ENCODE measurements around the gene BMP7. TPM values are rescaled to one million over a fixed set of nuclear protein-coding genes. Genes with fewer than 3 reads are reported as not detected.

BMP7 gene
- total and polyA plus RNA-seq, 9 of the 15 experiments (the other 6 are each of a cell fraction or from before 2014, with no cell fraction given), result 0.18 TPM; not detected in 8

DNA sequence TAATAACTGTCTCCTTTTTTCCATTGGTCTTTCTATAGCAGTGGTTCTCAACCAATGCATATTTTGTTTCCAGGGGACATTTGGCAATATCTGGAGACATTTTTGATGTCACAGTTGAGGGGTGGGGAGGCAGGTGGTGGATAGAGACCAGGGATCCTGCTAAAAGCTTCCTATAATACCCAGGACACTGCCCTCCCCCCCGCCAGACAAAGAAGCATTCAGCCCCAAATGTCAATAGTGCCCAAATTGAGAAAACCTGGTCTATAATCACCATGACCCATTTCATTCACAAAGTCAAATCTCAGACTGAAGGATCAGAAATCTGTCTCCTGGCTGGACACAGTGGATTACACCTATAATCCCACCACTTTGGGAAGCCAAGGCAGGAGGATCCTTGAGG is 128.8 kb downstream of the BMP7 start:
- H3K27me3 ChIP-seq (ENCODE audit: control insufficient read depth in 2 of 2, insufficient read depth in 2 of 2, low read length in 2 of 2), result peaks cover 27 to 47% of the 10 kb centered on the region in 2 experiments
- FAIRE-seq, result no peak
- no peaks in the 10 kb centered on the region for H3K9me1 ChIP-seq (ENCODE audit: control insufficient read depth, insufficient read depth, low read length)
- H3K27ac ChIP-seq (ENCODE audit: extremely low read depth, low read depth, low read length), result no peak overlapping the region
- ChIA-PET POLR2A (interaction anchor here (0.7 kb wide), 1 partner anchor 218 kb away, joined by 3 read pairs; no protein-coding TSS in a partner anchor), CTCF (ENCODE audit: low intra/inter-chr PET ratio) (no interaction called here)
- no peak overlapping the region for H3K9ac ChIP-seq (ENCODE audit: insufficient read depth in 1 of 2, low read depth in 2 of 2, low read length in 2 of 2)
- H3K4me3 ChIP-seq, result no peak overlapping the region
- H3K4me2 ChIP-seq (ENCODE audit: insufficient read depth, low read length), result no peak overlapping the region
- H4K20me1 ChIP-seq (replicated peaks; ENCODE audit: control insufficient read depth, insufficient read depth, low read length), result no peaks in the 10 kb centered on the region
- in situ Hi-C loops (cut with MboI), result no loop called here
- intact Hi-C loops (cut with micrococcal nuclease), result no loop called here
- no peak for ATAC-seq
- no peaks in the 10 kb centered on the region for H3K79me2 ChIP-seq (ENCODE audit: control insufficient read depth, insufficient read depth, low read length)
- no peaks in the 10 kb centered on the region for H3K36me3 ChIP-seq (ENCODE audit: control insufficient read depth, insufficient read depth, low read length)
- 0% methylated on average over 1 of the region's 1 CpG for WGBS (ENCODE audit: insufficient coverage, low coverage, missing lambda C conversion rate)
- no TSS peak for BruUV-seq (replicated peaks)
- DNase-seq (ENCODE audit: extremely low read depth in 1 of 4, low spot score in 3 of 4), result no peak
- H3K4me1 ChIP-seq (replicated peaks in 1 of 2; ENCODE audit: control insufficient read depth in 2 of 2, insufficient read depth in 2 of 2, low read length in 2 of 2), result no peaks in the 10 kb centered on the region; a peak in 1 of 5 replicates
- H3K9me3 ChIP-seq (replicated peaks; ENCODE audit: control insufficient read depth, insufficient read depth, low read depth, low read length), result no peaks in the 10 kb centered on the region
- TF ChIP-seq PPARD (CRISPR knock-in tag; IDR thresholded peaks at IDR 0.05) (no peak), POLR2A (conservative IDR thresholded peaks at IDR 0.05) (no peak), ZBTB17 (CRISPR knock-in tag; IDR thresholded peaks at IDR 0.05) (no peak)
- no peak overlapping the region for H2AFZ ChIP-seq (ENCODE audit: low read depth, low read length)

DNA sequence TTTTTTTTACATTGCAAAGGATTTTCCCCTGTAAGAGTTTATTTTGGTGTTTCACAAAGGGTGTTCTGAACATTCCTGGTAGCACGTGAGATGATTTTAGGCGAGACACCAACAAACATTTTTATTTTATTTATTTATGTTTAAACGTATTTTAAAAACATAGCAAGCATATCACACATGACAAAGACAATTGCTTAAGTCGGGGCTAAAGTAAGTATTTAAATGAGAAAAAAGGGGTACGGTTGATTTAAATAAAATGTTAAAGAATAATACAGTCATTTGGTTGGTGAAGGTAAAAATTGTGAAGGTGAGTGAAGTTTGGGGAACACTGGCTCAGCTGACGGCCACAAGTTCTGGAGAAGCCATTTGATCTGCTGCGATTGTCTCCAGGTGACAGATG is 129.7 kb downstream of the BMP7 start:
- WGBS (ENCODE audit: insufficient coverage, low coverage, missing lambda C conversion rate), result 5% methylated on average over 7 of the region's 7 CpGs
- H3K9me3 ChIP-seq (replicated peaks; ENCODE audit: control insufficient read depth, insufficient read depth, low read depth, low read length), result no peaks in the 10 kb centered on the region
- no peak overlapping the region for H3K4me3 ChIP-seq
- no peak overlapping the region for H2AFZ ChIP-seq (ENCODE audit: low read depth, low read length)
- no peak overlapping the region for H3K9ac ChIP-seq (ENCODE audit: insufficient read depth in 1 of 2, low read depth in 2 of 2, low read length in 2 of 2)
- H3K79me2 ChIP-seq (ENCODE audit: control insufficient read depth, insufficient read depth, low read length), result no peaks in the 10 kb centered on the region
- H3K27me3 ChIP-seq (ENCODE audit: control insufficient read depth in 2 of 2, insufficient read depth in 2 of 2, low read length in 2 of 2), result peaks cover 36 to 45% of the 10 kb centered on the region in 2 experiments
- in situ Hi-C loops (cut with MboI), result no loop called here
- no peak overlapping the region for H3K27ac ChIP-seq (ENCODE audit: extremely low read depth, low read depth, low read length)
- ATAC-seq, result no peak
- no peaks in the 10 kb centered on the region for H3K36me3 ChIP-seq (ENCODE audit: control insufficient read depth, insufficient read depth, low read length)
- H3K9me1 ChIP-seq (ENCODE audit: control insufficient read depth, insufficient read depth, low read length), result no peaks in the 10 kb centered on the region
- no peaks in the 10 kb centered on the region for H4K20me1 ChIP-seq (replicated peaks; ENCODE audit: control insufficient read depth, insufficient read depth, low read length)
- no peak for FAIRE-seq
- intact Hi-C loops (cut with micrococcal nuclease), result no loop called here
- DNase-seq (ENCODE audit: extremely low read depth in 1 of 4, low spot score in 3 of 4), result no peak
- H3K4me1 ChIP-seq (replicated peaks in 1 of 2; ENCODE audit: control insufficient read depth in 2 of 2, insufficient read depth in 2 of 2, low read length in 2 of 2), result no peaks in the 10 kb centered on the region; a peak in 1 of 5 replicates
- ChIA-PET POLR2A (no interaction called here), CTCF (ENCODE audit: low intra/inter-chr PET ratio) (no interaction called here)
- H3K4me2 ChIP-seq (ENCODE audit: insufficient read depth, low read length), result no peak overlapping the region
- BruUV-seq (replicated peaks), result no TSS peak
- TF ChIP-seq NR4A1 (CRISPR knock-in tag; IDR thresholded peaks at IDR 0.05), result no peak
- no peak for TF ChIP-seq NR4A1 (tag; IDR thresholded peaks at IDR 0.05)
- TF ChIP-seq NR2C2 (CRISPR knock-in tag; IDR thresholded peaks at IDR 0.05), result no peak
- TF ChIP-seq NR2C2 (tag; IDR thresholded peaks at IDR 0.05), result no peak
- TF ChIP-seq POLR2G (IDR thresholded peaks at IDR 0.05; ENCODE audit: low read depth, low read length), result no peak
- no peak for TF ChIP-seq MCM5 (IDR thresholded peaks at IDR 0.05; ENCODE audit: low read depth)
- TF ChIP-seq BRF1 (IDR thresholded peaks at IDR 0.05; ENCODE audit: borderline replicate concordance, extremely low read depth, insufficient read length), result no peak
- TF ChIP-seq ZNF354B (CRISPR knock-in tag; IDR thresholded peaks at IDR 0.05), result no peak
- no peak for TF ChIP-seq ZNF77 (CRISPR knock-in tag; IDR thresholded peaks at IDR 0.05)
- no peak for TF ChIP-seq STAT6 (CRISPR knock-in tag; IDR thresholded peaks at IDR 0.05)
- TF ChIP-seq, protein P1, sequence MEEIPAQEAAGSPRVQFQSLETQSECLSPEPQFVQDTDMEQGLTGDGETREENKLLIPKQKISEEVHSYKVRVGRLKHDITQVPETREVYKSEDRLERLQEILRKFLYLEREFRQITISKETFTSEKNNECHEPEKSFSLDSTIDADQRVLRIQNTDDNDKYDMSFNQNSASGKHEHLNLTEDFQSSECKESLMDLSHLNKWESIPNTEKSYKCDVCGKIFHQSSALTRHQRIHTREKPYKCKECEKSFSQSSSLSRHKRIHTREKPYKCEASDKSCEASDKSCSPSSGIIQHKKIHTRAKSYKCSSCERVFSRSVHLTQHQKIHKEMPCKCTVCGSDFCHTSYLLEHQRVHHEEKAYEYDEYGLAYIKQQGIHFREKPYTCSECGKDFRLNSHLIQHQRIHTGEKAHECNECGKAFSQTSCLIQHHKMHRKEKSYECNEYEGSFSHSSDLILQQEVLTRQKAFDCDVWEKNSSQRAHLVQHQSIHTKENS (CRISPR knock-in tag; IDR thresholded peaks at IDR 0.05), result no peak
- TF ChIP-seq PPARD (CRISPR knock-in tag; IDR thresholded peaks at IDR 0.05), result no peak
- no peak for TF ChIP-seq HLTF (IDR thresholded peaks at IDR 0.05)

All from K562 (cell line).